HepG2 (cell line): ENCODE data around the gene LRRC3. TPM values are rescaled to one million over a fixed set of nuclear protein-coding genes. Genes with fewer than 3 reads are reported as not detected.

ENCODE experiments used
- DMAP1 ChIP-seq: IDR thresholded peaks from 2 replicates; pipeline ENCODE4 v1.6.1; 2016
- ESRRA ChIP-seq: sonication (generic); formaldehyde crosslinking; IDR thresholded peaks from 2 replicates; pipeline ENCODE4 v1.5.1; 2020; ENCODE audit warnings: mild to moderate bottlenecking, low read depth, missing genetic modification reagents
- GPN1 ChIP-seq: sonication (generic); formaldehyde crosslinking; IDR thresholded peaks from 2 replicates; pipeline ENCODE4 v1.5.1; 2020; ENCODE audit warnings: missing genetic modification reagents, borderline replicate concordance
- GTF3A ChIP-seq: sonication (generic); formaldehyde crosslinking; conservative IDR thresholded peaks from 2 replicates; pipeline ENCODE4 v1.4.0; 2020; ENCODE audit warnings: mild to moderate bottlenecking, missing genetic modification reagents
- HCFC1 ChIP-seq: fragments of 150-350 bp; IDR thresholded peaks from 2 replicates; pipeline ENCODE4 v1.6.1; 2014; ENCODE audit warnings: low read depth, low read length
- HDAC1 ChIP-seq: sonication (generic); formaldehyde crosslinking; IDR thresholded peaks from 2 replicates; pipeline ENCODE4 v1.5.1; 2020; ENCODE audit warnings: mild to moderate bottlenecking, missing genetic modification reagents
- HES4 ChIP-seq: sonication (generic); formaldehyde crosslinking; IDR thresholded peaks from 2 replicates; pipeline ENCODE4 v1.9.0; 2021; ENCODE audit warnings: mild to moderate bottlenecking, missing genetic modification reagents, borderline replicate concordance
- HOXA3 ChIP-seq: sonication (generic); formaldehyde crosslinking; IDR thresholded peaks from 2 replicates; pipeline ENCODE4 v1.5.0; 2020; ENCODE audit warnings: missing genetic modification reagents
- ISX ChIP-seq: sonication (generic); formaldehyde crosslinking; conservative IDR thresholded peaks from 2 replicates; pipeline ENCODE4 v1.5.0; 2020; ENCODE audit warnings: missing genetic modification reagents
- KAT8 ChIP-seq: IDR thresholded peaks from 2 replicates; pipeline ENCODE4 v1.6.1; 2016; ENCODE audit warnings: missing genetic modification reagents, missing compliant biosample characterization
- MED13 ChIP-seq: sonication (generic); formaldehyde crosslinking; IDR thresholded peaks from 2 replicates; pipeline ENCODE4 v1.5.0; 2020; ENCODE audit warnings: missing genetic modification reagents
- MIER2 ChIP-seq: IDR thresholded peaks from 2 replicates; pipeline ENCODE4 v1.6.1; 2016; ENCODE audit warnings: missing biosample characterization, missing genetic modification reagents
- ONECUT2 ChIP-seq: sonication (generic); formaldehyde crosslinking; IDR thresholded peaks from 2 replicates; pipeline ENCODE4 v1.4.0; 2020; ENCODE audit warnings: missing genetic modification reagents
- PCBP1 ChIP-seq: fragments of 200-400 bp; formaldehyde crosslinking; IDR thresholded peaks from 2 replicates; pipeline ENCODE4 v1.6.1; 2017; ENCODE audit warnings: mild to moderate bottlenecking, low read depth, low read length, borderline replicate concordance
- PPARG ChIP-seq: conservative IDR thresholded peaks from 2 replicates; pipeline ENCODE4 v1.6.1; 2016; ENCODE audit warnings: missing biosample characterization, missing genetic modification reagents
- RAD21 ChIP-seq: fragments of 450-650 bp; formaldehyde crosslinking; IDR thresholded peaks from 2 replicates; pipeline ENCODE4 v1.5.0; 2020; ENCODE audit warnings: mild to moderate bottlenecking
- REXO4 ChIP-seq: sonication (generic); formaldehyde crosslinking; IDR thresholded peaks from 2 replicates; pipeline ENCODE4 v1.8.0; 2022; ENCODE audit warnings: missing genetic modification reagents, mild to moderate bottlenecking, borderline replicate concordance
- SP2 ChIP-seq: sonication (generic); formaldehyde crosslinking; IDR thresholded peaks from 2 replicates; pipeline ENCODE4 v1.5.1; 2020; ENCODE audit warnings: mild to moderate bottlenecking, missing genetic modification reagents
- SRY ChIP-seq: sonication (generic); formaldehyde crosslinking; IDR thresholded peaks from 2 replicates; pipeline ENCODE4 v1.8.0; 2022; ENCODE audit warnings: mild to moderate bottlenecking, missing genetic modification reagents
- TEAD3 ChIP-seq: optimal IDR thresholded peaks from 2 replicates; pipeline ENCODE3; 2016; ENCODE audit warnings: borderline replicate concordance
- TSC22D2 ChIP-seq: sonication (generic); formaldehyde crosslinking; IDR thresholded peaks from 2 replicates; pipeline ENCODE4 v1.5.1; 2020; ENCODE audit warnings: missing genetic modification reagents, mild to moderate bottlenecking, borderline replicate concordance
- ZNF383 ChIP-seq: sonication (generic); formaldehyde crosslinking; IDR thresholded peaks from 2 replicates; pipeline ENCODE4 v1.4.0; 2020; ENCODE audit warnings: missing genetic modification reagents, mild to moderate bottlenecking, borderline replicate concordance
- ZNF530 ChIP-seq: sonication (generic); formaldehyde crosslinking; IDR thresholded peaks from 2 replicates; pipeline ENCODE4 v1.5.0; 2020; ENCODE audit warnings: low read depth, mild to moderate bottlenecking, missing genetic modification reagents
- ZNF564 ChIP-seq: sonication (generic); formaldehyde crosslinking; IDR thresholded peaks from 2 replicates; pipeline ENCODE4 v1.8.1; 2023; ENCODE audit warnings: mild to moderate bottlenecking, missing genetic modification reagents
- ZNF724P ChIP-seq: sonication (generic); formaldehyde crosslinking; IDR thresholded peaks from 2 replicates; pipeline ENCODE4 v1.8.0; 2022; ENCODE audit warnings: missing genetic modification reagents, borderline replicate concordance
- ZNF761 ChIP-seq: sonication (generic); formaldehyde crosslinking; conservative IDR thresholded peaks from 2 replicates; pipeline ENCODE4 v1.4.0; 2020; ENCODE audit warnings: mild to moderate bottlenecking, missing genetic modification reagents
- polyA plus RNA-seq, 8 experiments: library from polyadenylated mRNA; depleted of rRNA in 3 of 8; stranded (reverse) in 7 of 8; unstranded in 1 of 8; fragments of >200 nt; fragmentation: Illumina TruSeq in 4 of 8; extraction: Trizol in 4 of 8; gene quantifications; 2 replicates each; pipeline versions ENCODE4 v1.2.1 to v1.2.3, GENCODE V29; 2011 to 2016; ENCODE audit warnings: low read depth in 4 of 8, missing spikeins in 1 of 8, mixed read lengths in 1 of 8; ENCODE audit not compliant: insufficient read depth in 1 of 8
- total RNA-seq, 5 experiments: library from RNA; depleted of rRNA; stranded (reverse); fragments of >200 nt; fragmentation: Illumina TruSeq; extraction: Trizol; gene quantifications; 2 replicates each; pipeline ENCODE4 v1.2.3, GENCODE V29; 2016; ENCODE audit warnings: low read depth in 1 of 5
- TF ChIP-seq, protein P1 (sequence below): sonication (generic); formaldehyde crosslinking; IDR thresholded peaks from 2 replicates; pipeline ENCODE4 v1.4.0; 2020; ENCODE audit warnings: mild to moderate bottlenecking, missing genetic modification reagents
- TF ChIP-seq, protein P2 (sequence below): sonication (generic); formaldehyde crosslinking; IDR thresholded peaks from 2 replicates; pipeline ENCODE4 v1.4.0; 2020; ENCODE audit warnings: missing genetic modification reagents
- TF ChIP-seq, protein P3 (sequence below): IDR thresholded peaks from 2 replicates; pipeline ENCODE4 v1.6.1; 2016; ENCODE audit warnings: missing genetic modification reagents, missing compliant biosample characterization

The LRRC3 gene
- total and polyA plus RNA-seq, 2 of the 13 experiments (the other 11 are each of a cell fraction or from before 2014, with no cell fraction given), result 4.8 to 16.5 TPM

DNA sequence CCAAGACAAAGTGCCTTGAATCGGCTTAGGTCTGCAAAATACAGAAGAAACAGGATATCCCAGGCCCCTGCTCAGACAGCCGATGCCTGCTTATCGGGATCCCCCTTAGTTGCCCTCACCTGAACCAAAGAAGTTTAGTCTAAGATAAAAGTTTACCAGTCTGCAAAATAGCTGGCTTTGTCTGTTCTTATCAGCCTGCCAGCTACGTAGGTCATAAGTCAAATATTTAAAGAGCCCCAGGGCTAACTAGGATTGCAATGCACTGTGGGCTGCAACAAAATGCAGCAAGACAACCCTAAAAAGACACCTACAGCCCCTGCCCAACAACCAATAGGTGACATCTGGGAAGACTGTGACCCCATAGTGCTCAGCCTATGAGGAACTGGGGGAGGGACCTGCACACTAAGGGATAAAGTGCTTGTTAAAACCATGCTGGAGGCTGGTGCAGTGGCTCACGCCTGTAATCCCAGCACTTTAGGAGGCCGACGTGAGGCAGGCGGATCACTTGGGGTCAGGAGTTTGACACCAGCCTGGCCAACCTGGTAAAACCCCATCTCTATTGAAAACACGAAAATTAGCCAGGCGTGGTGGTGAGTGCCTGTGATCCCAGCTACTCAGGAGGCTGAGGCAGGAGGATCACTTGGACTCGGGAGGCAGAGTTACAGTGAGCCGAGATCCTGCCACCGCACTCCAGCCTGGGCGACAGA, 27.4 kb downstream of the LRRC3 start (continued):
- TF ChIP-seq MED13 (CRISPR knock-in tag), result peak; percentile 63; the same call in 1 of the 2 replicates
- TF ChIP-seq HDAC1 (CRISPR knock-in tag), result no peak; the same call in 1 of the 2 replicates
- TF ChIP-seq ZNF761 (CRISPR knock-in tag), result peak; percentile 62; the same call in 1 of the 2 replicates
- TF ChIP-seq HCFC1, result no peak
- no peak for TF ChIP-seq ISX (CRISPR knock-in tag)
- peak; percentile 86 for TF ChIP-seq PPARG
- no peak; the same call in 1 of the 2 replicates for TF ChIP-seq SRY (CRISPR knock-in tag)
- peak; percentile 82; the same call in 1 of the 2 replicates for TF ChIP-seq HES4
- peak; percentile 71 for TF ChIP-seq DMAP1
- no peak; the same call in 1 of the 2 replicates for TF ChIP-seq ZNF383 (CRISPR knock-in tag)
- TF ChIP-seq, protein P1, sequence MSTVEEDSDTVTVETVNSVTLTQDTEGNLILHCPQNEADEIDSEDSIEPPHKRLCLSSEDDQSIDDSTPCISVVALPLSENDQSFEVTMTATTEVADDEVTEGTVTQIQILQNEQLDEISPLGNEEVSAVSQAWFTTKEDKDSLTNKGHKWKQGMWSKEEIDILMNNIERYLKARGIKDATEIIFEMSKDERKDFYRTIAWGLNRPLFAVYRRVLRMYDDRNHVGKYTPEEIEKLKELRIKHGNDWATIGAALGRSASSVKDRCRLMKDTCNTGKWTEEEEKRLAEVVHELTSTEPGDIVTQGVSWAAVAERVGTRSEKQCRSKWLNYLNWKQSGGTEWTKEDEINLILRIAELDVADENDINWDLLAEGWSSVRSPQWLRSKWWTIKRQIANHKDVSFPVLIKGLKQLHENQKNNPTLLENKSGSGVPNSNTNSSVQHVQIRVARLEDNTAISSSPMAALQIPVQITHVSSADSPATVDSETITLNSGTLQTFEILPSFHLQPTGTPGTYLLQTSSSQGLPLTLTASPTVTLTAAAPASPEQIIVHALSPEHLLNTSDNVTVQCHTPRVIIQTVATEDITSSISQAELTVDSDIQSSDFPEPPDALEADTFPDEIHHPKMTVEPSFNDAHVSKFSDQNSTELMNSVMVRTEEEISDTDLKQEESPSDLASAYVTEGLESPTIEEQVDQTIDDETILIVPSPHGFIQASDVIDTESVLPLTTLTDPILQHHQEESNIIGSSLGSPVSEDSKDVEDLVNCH, result 0 out of 2 replicates have a peak, but pooled peaks have one; percentile 66
- TF ChIP-seq REXO4 (CRISPR knock-in tag), result no peak
- TF ChIP-seq ZNF564 (CRISPR knock-in tag), result no peak
- TF ChIP-seq, protein P2, sequence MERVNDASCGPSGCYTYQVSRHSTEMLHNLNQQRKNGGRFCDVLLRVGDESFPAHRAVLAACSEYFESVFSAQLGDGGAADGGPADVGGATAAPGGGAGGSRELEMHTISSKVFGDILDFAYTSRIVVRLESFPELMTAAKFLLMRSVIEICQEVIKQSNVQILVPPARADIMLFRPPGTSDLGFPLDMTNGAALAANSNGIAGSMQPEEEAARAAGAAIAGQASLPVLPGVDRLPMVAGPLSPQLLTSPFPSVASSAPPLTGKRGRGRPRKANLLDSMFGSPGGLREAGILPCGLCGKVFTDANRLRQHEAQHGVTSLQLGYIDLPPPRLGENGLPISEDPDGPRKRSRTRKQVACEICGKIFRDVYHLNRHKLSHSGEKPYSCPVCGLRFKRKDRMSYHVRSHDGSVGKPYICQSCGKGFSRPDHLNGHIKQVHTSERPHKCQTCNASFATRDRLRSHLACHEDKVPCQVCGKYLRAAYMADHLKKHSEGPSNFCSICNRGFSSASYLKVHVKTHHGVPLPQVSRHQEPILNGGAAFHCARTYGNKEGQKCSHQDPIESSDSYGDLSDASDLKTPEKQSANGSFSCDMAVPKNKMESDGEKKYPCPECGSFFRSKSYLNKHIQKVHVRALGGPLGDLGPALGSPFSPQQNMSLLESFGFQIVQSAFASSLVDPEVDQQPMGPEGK (CRISPR knock-in tag), result peak; percentile 32; the same call in 1 of the 2 replicates
- TF ChIP-seq TSC22D2, result no peak
- TF ChIP-seq GPN1 (CRISPR knock-in tag), result no peak
- TF ChIP-seq MIER2 (CRISPR knock-in tag), result no peak
- no peak for TF ChIP-seq ZNF724P (CRISPR knock-in tag)
- TF ChIP-seq ZNF530 (CRISPR knock-in tag), result no peak
- TF ChIP-seq KAT8, result no peak
- TF ChIP-seq ESRRA (CRISPR knock-in tag), result peak; percentile 56; the same call in 1 of the 2 replicates
- TF ChIP-seq, protein P3, sequence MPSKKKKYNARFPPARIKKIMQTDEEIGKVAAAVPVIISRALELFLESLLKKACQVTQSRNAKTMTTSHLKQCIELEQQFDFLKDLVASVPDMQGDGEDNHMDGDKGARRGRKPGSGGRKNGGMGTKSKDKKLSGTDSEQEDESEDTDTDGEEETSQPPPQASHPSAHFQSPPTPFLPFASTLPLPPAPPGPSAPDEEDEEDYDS, result peak; percentile 99
- no peak for TF ChIP-seq PCBP1
- peak; percentile 67 for TF ChIP-seq SP2
- no peak for TF ChIP-seq RAD21 (CRISPR knock-in tag)
- peak; percentile 59; the same call in 1 of the 2 replicates for TF ChIP-seq HOXA3
- no peak for TF ChIP-seq GTF3A
- TF ChIP-seq TEAD3, result peak; percentile 51
- no peak; the same call in 1 of the 2 replicates for TF ChIP-seq ONECUT2 (CRISPR knock-in tag)
